IPS-11a (cell line): ENCODE data around the gene DDX17.
A peak's percentile ranks its signal among the peaks of the same experiment; 100 is the strongest.

Experiments used
- H3K4me3 ChIP-seq: one replicate; pipeline ENCODE4 v1.5.1; 2013; ENCODE audit warnings: low read depth, low read length, control low read depth

DDX17 gene

GRCh38 chr22:38467904-38468442 is 38.1 kb downstream of the DDX17 start, which contains the start of gene KDELR3:
KDELR3 (plus strand) TSS chr22:38468096; CDS start chr22:38468234, 138 bp downstream.
- peak within 1 kb of the TSS; percentile 41 for H3K4me3 ChIP-seq

DNA sequence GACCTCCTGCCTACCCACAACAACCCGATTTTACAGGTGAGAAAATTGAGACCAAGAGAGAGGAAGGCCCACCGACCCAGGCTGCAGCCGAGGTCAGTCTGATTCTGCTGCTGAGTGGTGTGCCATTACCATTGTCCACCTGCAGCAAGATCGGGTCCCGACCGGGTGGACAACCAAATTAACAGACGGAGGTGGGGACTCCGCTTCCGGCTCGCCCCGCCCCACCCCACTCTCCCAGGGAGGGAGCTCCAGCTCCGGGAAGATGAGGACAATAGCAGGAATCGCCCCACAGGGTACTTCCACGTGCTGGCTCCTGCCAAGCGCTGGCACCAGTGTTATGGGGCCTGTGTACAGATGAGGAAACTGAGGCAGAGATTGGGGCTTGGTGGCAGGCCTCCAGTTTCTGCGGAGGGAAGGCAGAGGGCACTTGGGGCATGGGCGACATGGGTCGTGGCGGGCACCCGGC is 38.6 kb downstream of the DDX17 start:
- peak overlapping the region; percentile 41 for H3K4me3 ChIP-seq

DNA sequence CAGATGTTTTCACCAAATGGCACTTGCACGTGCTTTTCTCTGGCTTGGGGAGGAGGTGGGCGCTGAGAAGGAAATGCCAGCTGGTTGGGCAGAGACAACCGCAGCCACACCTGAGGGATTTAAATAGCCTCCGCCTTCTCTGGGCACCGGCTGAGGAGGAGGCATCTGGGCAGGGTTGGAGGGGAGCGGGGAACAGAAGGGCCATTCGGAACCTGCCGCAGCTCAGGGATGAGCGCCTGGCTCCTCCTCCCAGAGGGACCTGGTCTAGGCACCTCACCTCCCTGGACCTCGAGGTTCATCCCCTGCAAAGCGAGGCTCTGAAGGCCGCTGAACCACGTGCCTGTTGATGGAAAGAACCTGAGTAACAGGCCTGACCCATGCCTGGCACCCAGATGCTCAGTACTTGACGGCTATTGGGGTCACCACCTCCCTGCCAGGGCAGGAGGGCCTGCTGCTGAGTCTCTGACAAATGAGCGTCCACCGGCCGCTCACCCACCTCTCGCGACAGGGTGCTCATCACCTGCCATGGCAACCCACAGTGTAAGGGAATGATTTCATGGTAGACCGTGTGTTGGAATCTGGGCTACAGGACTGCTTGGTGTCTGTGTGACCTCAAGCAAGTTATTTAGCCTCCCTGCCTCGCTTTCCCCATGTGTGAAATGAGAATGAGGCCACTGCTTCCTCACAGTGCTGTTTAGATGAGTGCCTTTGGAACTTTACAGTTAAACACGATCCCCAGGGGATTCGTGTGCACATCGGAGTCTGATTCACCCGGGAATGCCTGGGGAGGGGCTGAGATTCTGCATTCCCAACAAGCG is 40.2 kb downstream of the DDX17 start:
- no peak overlapping the region for H3K4me3 ChIP-seq

GRCh38 chr22:38464992-38465672 is 41.0 kb downstream of the DDX17 start:
- no peak overlapping the region for H3K4me3 ChIP-seq

DNA sequence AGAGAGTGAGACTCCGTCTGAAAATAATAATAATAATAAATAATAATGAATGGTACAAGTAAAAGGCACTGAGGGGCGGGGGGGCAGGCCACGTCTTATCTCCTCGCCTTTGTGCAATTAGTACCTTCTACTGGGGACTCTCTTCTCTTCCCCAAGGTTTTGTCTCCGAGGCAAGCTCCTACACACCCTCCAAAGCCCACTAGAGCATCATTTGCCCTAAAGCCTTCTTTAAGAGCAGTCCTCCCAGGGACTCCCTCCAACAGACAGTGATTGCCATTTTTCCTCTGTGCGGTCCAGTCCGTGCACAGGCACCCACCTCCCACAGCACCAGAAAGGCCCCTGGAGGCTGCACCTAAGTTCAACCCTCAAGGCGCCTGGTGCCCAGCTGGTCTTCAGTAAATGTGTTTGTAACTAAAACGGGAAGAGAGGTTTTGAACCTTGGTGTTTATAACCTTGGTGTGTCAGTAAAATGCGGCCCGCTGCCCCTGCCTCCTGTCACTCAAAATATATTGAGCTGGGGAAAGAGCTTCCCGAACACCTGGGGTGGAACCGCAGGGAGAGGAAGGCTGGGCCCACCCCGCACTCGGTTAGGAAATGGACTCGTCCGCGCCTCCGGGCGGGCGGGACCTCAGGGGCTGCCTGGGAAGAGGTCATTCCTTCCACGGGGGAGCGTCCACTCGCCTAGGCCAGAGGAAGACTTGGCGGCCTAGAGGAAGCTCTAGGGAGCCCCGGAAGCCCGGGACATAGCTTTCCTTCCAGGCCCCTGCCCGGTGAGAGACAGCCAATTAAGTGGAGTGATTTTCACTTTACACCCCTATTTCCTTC is 42.9 kb downstream of the DDX17 start:
- no peak overlapping the region for H3K4me3 ChIP-seq

DNA sequence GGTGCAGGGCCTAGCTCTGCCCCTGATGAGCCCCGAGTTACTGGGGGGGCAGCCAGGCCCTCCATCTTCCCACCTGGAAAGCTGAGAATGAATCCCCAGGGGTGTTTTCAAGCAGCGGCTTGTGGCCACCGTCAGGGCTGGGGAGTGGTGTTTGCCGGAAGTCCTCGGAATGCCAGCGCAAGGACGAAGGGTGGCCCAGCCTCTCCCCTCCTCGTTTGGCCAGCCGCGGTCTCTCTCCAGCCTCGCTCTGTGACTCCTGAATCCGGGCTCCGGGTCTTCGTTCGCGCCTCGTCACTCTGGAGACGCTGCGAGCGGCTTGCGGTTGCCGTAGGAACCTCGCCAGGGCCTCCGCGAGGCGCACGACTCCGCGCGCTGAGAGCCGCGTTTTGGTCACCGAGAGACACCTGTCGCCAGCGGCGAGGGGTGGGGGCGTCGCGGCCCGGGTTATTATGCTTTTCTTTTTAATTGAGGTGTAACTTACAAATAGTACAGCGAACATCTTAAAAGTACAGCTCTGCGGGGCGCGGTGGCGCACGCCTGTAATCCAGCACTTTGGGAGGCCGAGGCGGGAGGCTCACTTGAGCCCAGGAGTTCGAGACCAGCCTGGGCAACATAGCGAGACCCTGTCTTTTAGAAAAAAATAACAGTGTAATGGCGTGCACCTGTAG is 44.6 kb downstream of the DDX17 start:
- H3K4me3 ChIP-seq = no peak overlapping the region

GRCh38 chr22:38461057-38461413 is 45.1 kb downstream of the DDX17 start:
- no peak overlapping the region for H3K4me3 ChIP-seq

GRCh38 chr22:38460426-38460840 is 45.7 kb downstream of the DDX17 start:
- H3K4me3 ChIP-seq = no peak overlapping the region

- no peak overlapping the region for H3K4me3 ChIP-seq
Observed at GRCh38 chr22:38456841-38457699, 49.0 kb downstream of the DDX17 start.

GRCh38 chr22:38456272-38456835 is 49.8 kb downstream of the DDX17 start:
- peak overlapping the region; percentile 17 for H3K4me3 ChIP-seq

DNA sequence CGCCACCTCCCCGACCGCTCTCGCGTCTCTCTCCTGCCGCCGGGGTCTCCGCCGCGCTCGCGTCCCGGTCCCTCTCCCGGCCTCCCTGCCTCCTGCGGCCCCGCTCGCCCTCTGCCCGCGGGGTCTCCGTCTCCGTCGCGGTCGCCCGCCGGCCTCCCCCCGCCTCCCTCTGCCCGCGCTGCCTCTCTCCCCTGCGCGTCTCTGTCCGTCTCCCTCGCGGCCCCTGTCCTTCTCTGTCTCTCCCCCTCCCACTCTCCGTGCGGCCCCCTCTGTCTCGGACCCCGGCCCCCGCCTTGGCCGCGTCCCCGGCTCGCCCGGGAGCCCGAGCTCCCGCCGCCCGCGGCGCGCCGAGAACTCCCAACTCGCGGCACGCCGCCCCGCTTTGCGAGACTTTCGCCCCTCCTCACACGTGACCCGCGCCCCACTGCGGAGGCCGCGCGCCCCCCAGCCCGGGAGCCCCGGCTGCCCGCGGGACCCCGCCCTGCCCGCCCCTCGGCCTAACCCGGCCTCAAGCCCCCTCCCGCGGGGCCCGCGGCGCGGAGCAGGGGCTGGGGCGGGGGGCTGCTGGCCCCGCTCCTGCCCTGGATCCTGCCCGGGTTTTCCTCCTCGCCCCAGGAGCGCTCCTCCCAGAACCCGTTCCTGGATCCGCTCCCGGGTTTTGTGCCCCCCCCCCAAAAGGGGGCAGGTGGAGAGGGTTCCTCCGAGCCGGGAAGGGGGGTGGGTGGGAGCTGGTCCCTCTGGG is 50.4 kb downstream of the DDX17 start:
- H3K4me3 ChIP-seq = peak overlapping the region; percentile 17

DNA sequence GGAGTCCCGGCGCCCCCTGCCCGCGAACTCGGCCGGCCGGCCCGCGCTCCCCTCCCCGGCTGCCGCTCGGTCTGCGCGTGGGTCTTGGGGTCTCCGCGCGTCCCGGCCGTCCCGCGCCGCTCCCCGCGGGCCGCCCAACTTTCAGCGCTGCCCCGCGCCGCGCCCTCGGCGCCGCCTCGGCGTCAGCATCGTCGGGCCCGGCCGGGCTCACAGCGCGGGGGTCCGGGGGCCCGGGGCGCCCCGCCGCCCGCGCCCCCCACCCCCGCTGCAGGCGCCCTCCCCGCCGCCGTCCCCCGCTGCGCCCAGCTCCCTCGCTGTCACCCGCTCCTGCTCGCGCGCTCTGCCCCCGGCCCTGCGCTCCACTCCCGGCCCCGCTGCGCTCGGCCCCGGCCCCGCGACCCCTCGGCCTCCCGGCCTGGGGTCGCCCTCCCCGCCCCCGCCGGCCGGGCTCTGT is 51.0 kb downstream of the DDX17 start, which contains the start of gene KCNJ4:
TSS of gene KCNJ4 (minus strand) at position 124 of the 454 bp plus-strand sequence. CDS start 27,067 bp downstream, outside the sequence.
- peak within 1 kb of the TSS; percentile 33 for H3K4me3 ChIP-seq

GRCh38 chr22:38454353-38455075 is 51.6 kb downstream of the DDX17 start:
- peak overlapping the region; percentile 33 for H3K4me3 ChIP-seq

- H3K4me3 ChIP-seq = no peak overlapping the region
Observed at GRCh38 chr22:38453996-38454352, 52.1 kb downstream of the DDX17 start.

DNA sequence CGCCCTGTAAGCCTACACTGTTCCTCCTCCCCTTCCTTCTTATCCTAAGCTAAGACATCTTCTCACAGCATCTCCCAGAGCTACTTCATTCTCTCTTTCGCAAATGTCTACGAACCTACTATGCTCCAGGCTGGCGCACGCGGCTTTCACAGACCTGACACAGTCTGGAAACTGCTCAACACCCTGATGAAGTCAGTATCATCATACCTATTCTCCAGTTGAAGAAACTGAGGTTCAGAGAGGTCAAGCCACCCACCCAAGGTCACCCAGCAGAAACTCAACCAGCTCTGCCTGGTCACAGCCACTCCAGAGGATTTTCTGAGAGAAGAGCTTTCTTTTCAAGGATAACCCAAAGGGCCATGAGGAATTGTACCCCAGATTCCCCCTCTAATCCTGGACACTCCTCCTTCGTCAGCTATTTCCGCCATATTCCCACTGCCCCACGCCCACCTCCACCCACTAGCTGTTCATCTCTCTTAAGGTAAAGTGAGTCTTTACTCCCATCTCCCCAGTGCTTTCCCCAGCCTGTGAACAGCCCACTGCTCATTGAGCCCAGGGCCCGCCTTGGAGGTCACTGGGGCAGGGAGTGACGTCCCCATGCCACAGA is 52.9 kb downstream of the DDX17 start:
- H3K4me3 ChIP-seq = no peak overlapping the region

DNA sequence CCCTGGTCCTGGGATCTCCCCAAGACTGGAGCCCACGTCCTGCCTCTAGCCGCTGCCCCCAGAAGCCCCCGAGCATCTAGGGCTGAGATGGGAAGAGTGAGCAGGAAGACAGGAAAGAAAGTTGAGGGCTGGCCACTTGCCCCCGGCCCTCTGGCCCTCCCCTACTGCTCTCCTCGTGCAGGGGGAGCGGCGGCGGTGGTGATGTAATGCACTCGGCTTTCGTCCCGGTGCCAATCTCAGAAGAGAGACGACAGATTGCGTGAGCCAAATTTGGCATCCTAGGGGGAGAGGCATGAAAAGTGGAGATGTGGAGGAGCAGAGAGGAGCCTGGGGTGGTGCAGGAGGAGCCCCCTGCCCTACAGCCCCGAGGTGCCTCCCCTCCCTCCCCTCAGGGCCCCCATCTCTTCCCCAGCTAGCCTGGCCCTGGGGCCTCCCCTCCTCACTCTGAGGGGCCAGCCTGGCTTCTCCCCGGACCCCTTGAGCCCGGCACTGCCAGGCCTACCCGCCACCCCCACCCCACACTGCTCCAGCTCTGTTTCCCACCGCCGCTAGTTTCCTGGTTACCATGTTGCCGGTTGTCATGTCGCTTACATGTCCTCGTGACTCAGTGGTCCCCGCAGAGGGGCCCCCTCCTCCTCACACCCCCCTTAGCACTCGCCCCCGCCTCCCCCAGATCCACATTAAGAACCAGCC is 53.6 kb downstream of the DDX17 start:
- H3K4me3 ChIP-seq = no peak overlapping the region

DNA sequence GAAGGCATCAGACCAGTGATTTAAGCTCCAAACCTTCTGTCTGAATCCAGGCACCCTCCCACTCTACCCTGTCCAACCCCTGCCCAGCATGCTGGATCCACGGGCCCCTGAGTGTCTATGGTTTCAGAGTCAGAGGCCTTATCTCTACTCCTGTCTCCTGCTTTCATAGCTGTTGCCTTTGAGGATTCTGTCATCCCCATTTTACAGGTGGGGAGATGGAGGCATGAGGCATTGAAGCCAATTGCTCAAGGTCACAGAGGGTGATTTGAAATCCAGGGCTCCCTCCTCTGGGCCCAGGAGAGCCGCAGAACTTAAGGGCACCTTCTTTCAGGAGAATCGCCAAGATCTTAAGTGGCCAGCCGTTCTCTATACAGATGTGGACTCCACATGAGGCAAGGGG is 54.2 kb downstream of the DDX17 start:
- no peak overlapping the region for H3K4me3 ChIP-seq
